Hepatic stellate cell (primary cell): ENCODE data around the gene RMRP.

Source experiments
- DNase-seq: peaks from one replicate; pipeline ENCODE4 v3.0.0; 2011; ENCODE audit warnings: low spot score

Gene RMRP

DNA sequence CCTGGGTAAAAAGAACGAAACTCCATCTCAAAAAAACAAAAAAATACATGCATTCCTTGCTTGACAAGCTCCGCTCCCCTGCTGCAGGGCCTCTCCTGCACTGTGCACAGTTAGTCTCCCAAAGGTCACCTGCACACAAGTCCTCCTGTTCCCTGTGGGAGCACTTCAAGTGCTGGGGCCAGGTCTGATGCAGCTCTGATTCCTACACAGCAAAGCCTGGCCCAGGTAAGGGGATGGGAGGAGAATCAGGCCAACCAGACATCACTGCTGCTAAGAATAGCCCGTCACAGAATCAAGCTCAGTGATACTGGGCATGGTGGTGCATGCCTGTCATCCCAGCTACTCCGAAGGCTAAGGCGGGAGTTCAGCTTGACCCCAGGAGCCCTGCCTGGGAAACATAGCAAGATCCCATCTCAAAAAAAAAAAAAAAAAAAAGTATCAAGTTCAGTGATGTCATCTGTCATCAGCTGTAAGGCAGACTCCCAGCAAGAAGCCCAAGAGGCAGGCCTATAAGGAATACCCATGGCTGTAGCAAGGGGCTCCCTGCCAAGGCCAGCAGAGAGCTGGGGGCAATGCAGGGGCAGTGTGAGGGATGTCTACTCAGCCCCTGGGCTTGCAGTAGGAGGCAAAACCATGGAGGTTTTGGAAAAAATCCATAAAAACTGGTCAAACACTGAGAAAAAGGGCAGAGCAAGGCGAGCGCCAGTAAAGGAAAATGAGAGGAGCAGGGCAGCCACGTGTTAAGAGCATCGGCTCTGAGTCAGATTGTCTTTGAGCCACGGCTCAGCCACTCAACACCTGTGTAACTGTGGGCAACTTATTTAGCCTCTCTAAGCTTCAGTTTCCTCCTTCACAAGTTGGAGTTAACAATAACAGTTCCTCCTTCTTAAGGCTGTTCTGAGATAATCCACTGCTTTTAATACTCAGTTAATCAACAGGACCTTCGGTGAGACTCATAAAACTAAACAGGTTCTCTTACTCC, 28.7 kb upstream of the RMRP start:
- DNase-seq: peak; percentile 60

DNA sequence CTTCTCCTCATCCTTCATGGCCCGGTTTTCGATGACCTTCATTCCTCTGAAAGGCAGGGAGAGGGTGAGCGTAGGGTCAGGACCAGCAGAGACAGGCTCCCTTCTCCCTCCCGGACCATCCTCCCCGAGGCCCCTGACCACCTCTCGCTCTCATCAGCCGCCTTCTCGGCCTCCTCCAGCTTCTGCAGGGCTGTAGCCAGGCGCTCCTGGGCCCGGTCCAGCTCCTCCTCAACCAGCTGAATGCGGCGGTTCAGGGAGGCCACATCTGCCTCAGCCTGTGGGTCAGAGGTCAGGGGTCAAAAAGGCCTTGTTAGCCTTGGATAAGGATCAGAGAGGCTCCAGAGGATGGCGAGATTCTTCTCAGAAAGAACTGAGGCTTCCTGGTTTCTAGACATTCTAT, 27.7 kb upstream of the RMRP start:
- no peak for DNase-seq

DNA sequence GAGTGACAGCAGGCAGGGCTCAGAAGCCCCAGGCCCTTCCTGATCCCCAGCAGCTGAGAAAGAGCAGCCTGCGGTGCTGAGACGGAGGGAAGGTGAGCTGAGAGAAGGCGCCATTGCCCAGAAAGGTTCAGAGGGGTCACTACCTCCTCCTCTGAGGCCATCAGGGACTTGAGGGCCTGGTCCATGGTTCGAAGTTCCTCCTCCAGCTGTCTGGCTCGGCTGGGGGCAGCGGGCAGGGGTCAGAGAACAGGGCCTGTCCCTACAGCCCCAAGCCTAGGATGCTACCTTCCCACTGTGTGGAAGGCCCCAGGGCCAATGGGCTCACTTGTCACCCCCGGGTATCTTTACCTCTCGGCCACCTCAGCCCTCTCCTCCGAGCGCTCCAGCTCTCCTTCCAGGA, 27.1 kb upstream of the RMRP start:
- DNase-seq: no peak

DNA sequence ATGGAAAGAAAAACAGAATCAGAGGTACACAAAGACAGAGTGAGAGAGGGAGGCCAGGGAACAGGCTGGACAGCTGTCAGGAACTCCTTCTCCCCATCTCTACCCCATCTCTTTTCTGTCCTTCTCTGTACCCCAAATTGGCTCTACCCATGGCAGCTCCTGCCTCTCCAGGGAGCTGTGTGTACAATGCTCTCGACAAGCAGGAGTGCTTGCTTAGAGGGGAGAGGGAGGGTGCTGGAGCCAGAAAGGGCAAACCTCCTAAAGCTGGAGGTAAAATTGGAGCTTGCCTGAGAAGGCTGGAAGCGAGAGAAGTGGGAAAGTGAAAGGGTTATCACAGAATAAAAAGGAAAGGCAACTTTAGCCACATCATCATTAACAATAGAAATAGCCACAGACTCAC, 25.5 kb upstream of the RMRP start:
- no peak for DNase-seq

DNA sequence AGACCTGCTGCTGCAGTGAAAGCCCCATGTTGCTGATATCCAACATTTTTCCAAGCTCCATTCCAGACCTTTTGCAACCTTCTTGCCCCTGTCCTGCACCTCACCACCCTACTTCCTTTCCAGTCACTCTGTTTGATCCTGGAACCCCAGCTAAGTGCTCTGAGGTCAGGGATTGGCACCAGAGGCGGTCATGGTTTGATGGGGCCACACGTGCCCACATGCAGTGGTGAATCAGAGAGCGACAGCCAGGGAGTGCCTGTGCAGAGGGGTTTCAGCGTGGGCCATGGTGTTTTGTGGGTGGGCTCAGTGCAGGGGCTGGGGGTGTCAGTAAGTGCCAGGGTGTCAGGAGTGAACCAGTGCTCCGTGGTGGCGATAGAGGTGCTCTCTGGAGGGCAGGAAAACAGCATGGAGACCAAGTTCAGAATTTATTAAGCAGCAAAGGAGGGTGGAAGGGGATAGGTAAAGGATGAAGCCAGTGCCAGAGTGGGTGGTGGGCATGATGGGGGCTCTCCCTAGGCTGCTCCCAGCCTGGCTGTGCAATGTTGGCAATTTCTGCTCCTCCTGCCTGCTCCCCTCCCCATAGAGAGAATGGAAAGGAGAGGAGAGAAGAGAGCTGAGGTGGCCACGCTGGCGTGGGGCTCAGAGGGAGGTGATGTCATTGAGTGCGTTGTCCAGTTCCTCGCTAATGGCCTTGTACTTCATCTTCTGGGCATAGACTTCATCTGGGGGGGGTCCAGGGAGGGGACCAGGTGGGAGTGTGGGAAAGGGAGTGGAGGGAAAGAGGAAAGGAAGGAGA, 24.9 kb upstream of the RMRP start:
- DNase-seq: no peak

DNA sequence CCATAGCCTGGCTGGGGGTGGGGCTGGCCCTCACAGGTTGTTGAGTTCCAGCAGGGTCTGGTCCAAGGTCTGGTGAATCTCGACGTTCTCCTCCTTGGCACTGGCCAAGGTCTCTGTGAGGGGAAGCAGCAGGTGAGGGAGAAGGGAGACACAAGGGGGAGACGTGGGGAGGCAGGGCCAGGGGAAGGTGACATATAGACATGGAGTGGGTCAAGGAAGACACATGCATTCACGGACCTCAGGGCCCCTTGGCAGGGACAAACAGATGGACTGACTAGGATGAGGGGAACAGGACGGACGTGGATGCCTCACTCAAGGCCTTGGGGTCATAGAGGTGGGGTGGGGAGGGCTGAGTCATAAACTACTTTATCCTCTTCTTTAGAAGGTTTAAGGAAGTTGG, 24.2 kb upstream of the RMRP start:
- DNase-seq: no peak

DNA sequence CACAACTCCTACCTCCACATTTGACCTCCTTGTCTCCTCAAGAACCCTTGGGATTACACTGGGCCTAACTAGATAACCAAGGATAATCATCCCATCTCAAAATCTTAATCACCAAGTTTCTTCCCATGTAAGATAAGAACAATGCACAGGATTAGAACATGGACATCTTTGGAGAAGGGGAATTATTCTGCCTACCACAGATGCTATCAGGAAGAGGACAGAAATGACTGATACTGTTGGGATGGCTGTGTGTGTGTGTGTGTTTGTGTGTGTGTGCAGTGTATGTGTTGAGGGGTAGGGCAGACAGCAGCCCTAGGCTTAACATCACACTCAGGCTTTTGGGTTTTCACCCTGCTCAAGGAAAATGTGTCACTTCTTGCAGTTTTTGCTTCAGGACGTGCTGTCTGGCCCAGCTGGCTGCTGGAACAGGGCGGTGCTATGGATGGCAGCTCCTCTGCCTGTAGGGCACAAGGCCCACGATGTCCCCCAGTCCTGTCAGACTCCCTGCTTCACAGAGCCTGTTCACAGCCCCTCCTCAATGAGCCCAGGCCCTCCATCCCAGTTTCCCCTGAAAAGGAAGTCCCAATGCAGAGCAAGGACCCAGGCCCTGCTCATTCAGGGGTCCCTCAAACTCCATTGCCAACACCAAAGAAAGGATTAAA, 23.7 kb upstream of the RMRP start:
- DNase-seq: no peak

DNA sequence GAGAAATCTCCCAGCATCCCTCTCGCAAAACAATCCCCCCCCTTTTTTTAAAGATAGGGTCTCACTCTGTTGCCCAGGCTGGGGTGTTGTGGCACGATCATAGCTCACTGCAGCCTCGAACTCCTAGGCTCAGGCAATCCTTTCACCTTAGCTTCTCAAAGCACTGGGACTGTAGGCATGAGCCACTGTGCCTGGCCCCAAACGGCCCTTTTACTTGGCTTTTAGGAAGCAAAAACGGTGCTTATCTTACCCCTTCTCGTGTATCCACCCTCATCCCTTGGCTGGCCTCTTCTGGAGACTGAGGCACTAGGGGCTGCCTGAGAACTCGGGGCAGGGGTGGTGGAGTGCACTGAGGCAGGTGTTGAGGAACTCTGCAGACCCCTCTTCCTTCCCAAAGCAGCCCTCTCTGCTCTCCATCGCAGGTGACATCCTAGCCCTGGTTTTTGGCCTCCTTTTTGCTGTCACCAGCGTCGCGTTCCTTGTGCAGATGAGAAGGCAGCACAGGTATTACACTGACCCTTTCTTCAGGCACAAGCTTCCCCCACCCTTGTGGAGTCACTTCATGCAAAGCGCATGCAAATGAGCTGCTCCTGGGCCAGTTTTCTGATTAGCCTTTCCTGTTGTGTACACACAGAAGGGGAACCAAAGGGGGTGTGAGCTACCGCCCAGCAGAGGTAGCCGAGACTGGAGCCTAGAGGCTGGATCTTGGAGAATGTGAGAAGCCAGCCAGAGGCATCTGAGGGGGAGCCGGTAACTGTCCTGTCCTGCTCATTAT, 22.7 kb upstream of the RMRP start:
- DNase-seq: no peak

DNA sequence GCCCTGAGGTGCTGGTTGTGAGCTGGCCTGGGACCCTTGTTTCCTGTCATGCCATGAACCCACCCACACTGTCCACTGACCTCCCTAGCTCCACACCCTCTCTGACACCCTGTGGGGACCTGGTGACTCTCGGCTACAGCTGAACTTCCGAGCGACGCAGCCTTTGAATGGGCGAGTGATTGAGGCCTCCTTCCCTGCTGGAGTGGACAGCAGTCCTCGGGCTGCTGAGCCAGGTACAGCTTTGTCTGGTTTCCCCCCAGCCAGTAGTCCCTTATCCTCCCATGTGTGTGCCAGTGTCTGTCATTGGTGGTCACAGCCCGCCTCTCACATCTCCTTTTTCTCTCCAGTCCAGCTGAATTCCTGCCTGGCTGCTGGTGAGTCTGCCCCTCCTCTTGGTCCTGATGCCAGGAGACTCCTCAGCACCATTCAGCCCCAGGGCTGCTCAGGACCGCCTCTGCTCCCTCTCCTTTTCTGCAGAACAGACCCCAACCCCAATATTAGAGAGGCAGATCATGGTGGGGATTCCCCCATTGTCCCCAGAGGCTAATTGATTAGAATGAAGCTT, 22.0 kb upstream of the RMRP start:
- DNase-seq: no peak

DNA sequence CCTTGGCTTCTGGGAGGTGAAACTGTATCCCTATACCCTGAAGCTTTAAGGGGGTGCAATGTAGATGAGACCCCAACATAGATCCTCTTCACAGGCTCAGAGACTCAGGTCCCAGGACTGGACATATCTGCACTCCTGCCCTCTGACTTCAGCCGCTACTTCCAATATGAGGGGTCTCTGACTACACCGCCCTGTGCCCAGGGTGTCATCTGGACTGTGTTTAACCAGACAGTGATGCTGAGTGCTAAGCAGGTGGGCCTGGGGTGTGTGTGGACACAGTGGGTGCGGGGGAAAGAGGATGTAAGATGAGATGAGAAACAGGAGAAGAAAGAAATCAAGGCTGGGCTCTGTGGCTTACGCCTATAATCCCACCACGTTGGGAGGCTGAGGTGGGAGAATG, 21.3 kb upstream of the RMRP start:
- no peak for DNase-seq

DNA sequence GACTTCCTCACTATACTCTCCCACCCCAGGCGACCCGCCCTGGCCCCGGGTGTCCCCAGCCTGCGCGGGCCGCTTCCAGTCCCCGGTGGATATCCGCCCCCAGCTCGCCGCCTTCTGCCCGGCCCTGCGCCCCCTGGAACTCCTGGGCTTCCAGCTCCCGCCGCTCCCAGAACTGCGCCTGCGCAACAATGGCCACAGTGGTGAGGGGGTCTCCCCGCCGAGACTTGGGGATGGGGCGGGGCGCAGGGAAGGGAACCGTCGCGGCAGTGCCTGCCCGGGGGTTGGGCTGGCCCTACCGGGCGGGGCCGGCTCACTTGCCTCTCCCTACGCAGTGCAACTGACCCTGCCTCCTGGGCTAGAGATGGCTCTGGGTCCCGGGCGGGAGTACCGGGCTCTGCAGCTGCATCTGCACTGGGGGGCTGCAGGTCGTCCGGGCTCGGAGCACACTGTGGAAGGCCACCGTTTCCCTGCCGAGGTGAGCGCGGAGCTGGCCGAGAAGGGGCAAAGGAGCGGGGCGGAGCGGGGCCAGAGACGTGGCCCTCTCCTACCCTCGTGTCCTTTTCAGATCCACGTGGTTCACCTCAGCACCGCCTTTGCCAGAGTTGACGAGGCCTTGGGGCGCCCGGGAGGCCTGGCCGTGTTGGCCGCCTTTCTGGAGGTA, 18.0 kb upstream of the RMRP start:
- no peak for DNase-seq

DNA sequence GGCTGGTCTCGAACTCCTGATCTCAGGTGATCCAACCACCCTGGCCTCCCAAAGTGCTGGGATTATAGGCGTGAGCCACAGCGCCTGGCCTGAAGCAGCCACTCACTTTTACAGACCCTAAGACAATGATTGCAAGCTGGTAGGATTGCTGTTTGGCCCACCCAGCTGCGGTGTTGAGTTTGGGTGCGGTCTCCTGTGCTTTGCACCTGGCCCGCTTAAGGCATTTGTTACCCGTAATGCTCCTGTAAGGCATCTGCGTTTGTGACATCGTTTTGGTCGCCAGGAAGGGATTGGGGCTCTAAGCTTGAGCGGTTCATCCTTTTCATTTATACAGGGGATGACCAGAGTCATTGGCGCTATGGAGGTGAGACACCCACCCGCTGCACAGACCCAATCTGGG, 17.4 kb upstream of the RMRP start:
- no peak for DNase-seq

DNA sequence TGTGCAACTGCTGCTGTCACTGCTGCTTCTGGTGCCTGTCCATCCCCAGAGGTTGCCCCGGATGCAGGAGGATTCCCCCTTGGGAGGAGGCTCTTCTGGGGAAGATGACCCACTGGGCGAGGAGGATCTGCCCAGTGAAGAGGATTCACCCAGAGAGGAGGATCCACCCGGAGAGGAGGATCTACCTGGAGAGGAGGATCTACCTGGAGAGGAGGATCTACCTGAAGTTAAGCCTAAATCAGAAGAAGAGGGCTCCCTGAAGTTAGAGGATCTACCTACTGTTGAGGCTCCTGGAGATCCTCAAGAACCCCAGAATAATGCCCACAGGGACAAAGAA, 16.2 kb upstream of the RMRP start:
- no peak for DNase-seq

DNA sequence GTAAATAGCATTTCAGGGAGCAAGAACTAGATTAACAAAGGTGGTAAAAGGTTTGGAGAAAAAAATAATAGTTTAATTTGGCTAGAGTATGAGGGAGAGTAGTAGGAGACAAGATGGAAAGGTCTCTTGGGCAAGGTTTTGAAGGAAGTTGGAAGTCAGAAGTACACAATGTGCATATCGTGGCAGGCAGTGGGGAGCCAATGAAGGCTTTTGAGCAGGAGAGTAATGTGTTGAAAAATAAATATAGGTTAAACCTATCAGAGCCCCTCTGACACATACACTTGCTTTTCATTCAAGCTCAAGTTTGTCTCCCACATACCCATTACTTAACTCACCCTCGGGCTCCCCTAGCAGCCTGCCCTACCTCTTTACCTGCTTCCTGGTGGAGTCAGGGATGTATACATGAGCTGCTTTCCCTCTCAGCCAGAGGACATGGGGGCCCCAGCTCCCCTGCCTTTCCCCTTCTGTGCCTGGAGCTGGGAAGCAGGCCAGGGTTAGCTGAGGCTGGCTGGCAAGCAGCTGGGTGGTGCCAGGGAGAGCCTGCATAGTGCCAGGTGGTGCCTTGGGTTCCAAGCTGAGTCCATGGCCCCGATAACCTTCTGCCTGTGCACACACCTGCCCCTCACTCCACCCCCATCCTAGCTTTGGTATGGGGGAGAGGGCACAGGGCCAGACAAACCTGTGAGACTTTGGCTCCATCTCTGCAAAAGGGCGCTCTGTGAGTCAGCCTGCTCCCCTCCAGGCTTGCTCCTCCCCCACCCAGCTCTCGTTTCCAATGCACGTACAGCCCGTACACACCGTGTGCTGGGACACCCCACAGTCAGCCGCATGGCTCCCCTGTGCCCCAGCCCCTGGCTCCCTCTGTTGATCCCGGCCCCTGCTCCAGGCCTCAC, 15.6 kb upstream of the RMRP start, which contains the start of gene CA9:
CA9 (plus strand) TSS at position 797 of the 893 bp plus-strand sequence; CDS start at position 829, 32 bp downstream.
- no peak for DNase-seq

DNA sequence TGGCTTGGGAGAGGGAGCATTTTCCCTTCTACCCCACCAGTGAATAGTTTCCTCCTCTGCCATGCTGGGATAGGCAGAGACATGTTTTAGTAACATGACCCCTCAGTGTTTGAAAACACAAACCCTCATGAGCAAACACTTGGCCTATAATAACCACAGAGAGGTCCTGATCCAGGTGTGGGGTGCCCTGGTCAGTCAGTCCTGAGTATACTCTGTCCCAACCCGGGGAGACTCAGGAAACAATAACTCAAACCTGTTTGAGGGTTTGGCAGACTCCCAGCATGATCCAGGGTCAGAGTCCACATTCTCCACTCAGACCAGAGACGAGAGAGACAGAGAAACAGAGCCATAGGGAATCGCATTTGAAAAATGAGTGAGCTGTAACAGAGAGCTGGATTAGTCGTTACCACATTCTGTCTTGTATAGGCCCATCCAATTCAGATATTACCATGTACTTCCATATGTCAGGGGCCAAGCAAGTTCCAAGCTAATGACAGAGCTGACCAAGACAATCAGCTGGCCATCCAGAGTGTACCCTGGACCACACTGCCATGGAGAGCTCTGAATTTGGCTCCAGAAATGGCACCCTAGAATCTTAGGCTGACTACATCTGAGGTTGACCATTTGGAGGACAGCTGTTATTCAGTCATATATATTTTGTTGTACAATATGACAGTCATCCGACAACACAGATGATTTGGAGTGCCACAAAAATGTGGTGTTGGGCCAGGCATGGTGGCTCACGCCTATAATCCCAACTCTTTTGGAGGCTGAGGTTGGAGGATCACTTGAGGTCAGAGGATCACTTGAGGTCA, 11.7 kb upstream of the RMRP start:
- DNase-seq: no peak

DNA sequence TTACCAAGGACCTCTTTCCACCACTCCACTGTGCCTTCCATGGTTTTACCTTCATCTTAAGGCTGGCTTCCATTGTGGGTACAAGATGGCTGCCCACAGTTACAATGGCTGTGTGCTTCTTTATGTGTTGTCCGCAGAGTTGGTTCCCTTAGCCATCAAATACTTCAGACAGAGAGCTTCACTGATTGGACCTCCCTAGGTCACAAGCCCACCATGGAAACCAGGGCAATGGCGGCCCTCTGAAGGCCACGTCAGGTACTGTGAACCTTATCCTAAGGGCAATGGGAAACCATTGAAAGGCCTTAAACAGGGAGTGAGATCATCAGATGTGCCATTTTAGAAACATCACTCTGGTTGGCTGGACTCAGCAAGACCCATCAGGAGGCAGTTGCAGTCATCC, 10.1 kb upstream of the RMRP start:
- no peak for DNase-seq

DNA sequence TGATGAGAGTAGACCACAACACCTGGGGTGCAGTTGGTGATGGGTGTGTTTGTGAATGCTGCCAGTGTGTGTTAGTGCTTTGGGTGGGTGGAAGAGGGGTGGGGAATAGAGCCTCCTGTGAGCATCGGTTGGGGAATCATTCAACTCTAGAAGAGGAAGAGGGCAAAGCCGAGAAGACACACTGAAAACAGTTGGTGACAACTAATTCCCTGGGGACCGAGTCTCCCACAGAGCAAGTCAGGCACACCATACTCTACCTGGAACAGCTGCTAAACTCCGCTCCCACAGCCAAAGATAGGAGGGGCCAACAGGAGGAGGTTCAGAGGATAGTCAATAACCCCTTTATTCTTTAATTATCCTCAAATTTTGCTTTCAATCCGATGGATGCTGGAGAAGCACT, 8.7 kb upstream of the RMRP start:
- no peak for DNase-seq

DNA sequence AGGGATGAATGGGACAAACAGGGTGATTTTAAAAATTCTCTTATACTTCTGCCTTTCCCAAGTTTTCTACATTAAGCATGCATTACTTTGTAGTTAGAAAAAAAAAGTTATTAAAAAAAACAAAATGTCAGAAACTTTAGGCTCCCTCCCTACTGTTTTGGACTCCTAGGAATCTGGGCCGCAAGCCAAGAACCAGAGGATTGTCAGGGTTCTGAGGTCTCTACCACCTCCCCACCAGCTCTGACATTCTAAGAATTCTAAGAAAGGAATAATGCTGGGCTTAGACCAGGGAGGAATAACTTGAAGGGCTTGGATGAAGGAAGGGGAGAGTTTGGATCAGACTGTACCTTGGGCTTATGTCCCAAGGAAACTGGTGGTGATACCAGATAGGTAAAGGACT, 8.2 kb upstream of the RMRP start:
- peak; percentile 80 for DNase-seq

DNA sequence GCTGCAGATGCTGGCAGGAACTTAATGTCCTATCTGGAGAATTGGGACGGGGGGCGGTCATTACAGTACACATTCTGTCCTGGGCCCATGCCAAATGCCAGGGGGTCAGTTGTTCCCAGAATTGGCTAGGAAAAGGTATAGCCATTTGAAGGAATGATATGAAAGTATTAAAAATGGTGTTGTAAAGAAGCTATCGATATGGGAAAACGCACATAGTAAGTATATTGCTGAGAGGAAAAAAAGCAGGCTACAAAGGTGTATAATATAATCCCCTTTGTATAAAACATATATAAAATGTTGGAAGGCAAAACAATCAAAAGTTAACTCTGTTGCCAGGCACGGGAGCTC, 7.6 kb upstream of the RMRP start:
- DNase-seq: no peak
